AG09309 (cell line): ENCODE data around the gene TBC1D22A.
"Not testable (repeated sequence)": the region's sequence is repeated elsewhere in the genome, so short reads cannot be mapped to it uniquely, and the experiment has no call there.

ENCODE experiments used
- DNase-seq: peaks from one replicate; pipeline ENCODE4 v3.0.0-alpha.2; 2010; ENCODE audit warnings: low read depth
- H3K4me3 ChIP-seq: 2 replicates; pipeline ENCODE4 v1.5.1; 2011; ENCODE audit warnings: mild to moderate bottlenecking, low read depth, low read length, moderate library complexity; ENCODE audit not compliant: control insufficient read depth
- TF ChIP-seq, protein P1 (sequence below): IDR thresholded peaks from 2 replicates; pipeline ENCODE4 v1.5.1; 2011; ENCODE audit warnings: mild to moderate bottlenecking, low read depth, low read length, inconsistent platforms; ENCODE audit not compliant: insufficient read depth, control insufficient read depth; ENCODE audit errors: missing control alignments

TBC1D22A gene

DNA sequence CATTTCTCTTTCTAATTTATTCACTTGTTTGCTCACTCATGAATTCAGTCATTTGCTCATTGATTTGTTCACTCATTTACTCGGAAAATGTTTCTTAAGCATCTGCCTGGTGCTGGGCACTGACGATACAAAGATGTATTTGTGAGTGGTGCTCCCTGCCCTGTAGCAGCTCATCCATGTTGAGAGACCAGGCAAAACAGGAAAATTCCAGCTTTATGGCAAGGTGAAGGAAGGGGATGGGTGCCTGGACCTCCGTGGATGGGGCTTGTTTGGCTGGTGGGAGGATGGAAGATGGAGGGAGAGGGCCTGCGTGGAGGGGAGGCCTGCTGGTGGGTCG is 53.1 kb downstream of the TBC1D22A start:
- no peak overlapping the region for H3K4me3 ChIP-seq
- DNase-seq, result no peak
- TF ChIP-seq, protein P1, sequence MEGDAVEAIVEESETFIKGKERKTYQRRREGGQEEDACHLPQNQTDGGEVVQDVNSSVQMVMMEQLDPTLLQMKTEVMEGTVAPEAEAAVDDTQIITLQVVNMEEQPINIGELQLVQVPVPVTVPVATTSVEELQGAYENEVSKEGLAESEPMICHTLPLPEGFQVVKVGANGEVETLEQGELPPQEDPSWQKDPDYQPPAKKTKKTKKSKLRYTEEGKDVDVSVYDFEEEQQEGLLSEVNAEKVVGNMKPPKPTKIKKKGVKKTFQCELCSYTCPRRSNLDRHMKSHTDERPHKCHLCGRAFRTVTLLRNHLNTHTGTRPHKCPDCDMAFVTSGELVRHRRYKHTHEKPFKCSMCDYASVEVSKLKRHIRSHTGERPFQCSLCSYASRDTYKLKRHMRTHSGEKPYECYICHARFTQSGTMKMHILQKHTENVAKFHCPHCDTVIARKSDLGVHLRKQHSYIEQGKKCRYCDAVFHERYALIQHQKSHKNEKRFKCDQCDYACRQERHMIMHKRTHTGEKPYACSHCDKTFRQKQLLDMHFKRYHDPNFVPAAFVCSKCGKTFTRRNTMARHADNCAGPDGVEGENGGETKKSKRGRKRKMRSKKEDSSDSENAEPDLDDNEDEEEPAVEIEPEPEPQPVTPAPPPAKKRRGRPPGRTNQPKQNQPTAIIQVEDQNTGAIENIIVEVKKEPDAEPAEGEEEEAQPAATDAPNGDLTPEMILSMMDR, result no peak

GRCh38 chr22:46815896-46816731 is 53.7 kb downstream of the TBC1D22A start:
- no peak for DNase-seq
- TF ChIP-seq, protein P1, result no peak
- no peak overlapping the region for H3K4me3 ChIP-seq

DNA sequence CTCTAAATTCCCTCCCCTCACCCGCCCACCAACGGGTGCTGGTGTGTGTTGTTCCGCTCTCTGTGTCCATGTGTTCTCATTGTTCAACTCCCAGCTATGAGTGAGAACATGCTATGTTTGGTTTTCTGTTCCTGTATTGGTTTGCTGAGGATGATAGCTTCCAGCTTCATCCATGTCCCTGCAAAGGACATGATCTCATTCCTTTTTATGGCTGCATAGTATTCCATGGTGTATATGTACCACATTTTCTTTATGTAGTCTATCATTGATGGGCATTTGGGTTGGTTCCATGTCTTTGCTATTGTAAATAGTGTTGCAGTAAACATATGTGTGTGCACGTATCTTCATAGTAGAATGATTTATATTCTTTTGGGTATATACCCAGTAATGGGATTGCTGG is 54.9 kb downstream of the TBC1D22A start:
- not testable (repeated sequence) for H3K4me3 ChIP-seq, DNase-seq

- DNase-seq, result no peak
- no peak overlapping the region for H3K4me3 ChIP-seq
- TF ChIP-seq, protein P1, result no peak
These were observed 60.8 kb downstream of the TBC1D22A start for GRCh38 chr22:46823248-46823647.

DNA sequence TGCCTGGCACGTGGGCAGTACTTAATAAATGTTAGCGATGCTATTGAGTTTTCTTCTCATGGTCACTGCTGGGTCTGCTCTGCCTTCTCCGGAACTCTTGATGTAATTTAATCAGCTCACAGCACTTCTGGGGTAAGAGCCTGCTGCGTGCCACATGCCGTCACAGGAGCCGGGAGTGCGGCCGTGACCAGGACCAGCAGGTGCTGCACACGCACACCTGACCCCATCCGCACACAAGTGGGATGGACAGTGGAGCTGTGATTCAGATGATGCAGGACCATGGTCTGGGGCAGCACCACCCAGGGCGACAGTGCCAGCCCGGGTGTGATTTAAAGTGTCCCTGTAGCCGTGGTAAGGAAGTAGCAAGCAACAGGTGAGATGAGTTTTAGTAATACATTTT is 61.2 kb downstream of the TBC1D22A start:
- TF ChIP-seq, protein P1, result no peak
- no peak overlapping the region for H3K4me3 ChIP-seq
- no peak for DNase-seq

DNA sequence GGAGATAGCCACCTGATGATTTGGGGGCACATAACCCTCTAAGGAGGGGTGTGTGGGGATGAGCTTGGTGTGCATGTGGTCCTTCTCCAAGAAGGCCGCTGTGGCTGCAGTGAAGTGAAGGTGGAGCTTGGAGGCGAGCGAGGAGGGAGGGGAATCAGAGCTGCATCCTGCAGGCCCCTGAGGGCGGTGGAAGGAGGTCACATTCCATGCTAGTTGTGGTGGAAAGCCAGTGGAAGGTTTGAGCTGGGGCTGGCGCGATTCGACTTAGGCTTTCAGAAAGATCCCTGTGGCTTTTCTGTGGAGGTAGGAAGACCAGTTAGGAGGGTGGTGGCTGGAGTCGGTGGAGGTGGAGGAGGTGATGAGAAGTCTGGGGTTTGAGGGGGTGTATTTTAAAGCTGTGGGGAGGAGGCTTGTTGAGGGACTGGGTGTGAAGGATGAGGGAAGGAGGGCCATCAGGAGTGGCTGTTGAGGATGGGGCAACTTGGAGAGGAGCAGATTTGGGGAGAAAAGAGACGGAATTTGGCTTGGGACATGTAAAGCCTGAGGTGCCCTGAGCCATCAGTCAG is 62.0 kb downstream of the TBC1D22A start:
- no peak overlapping the region for H3K4me3 ChIP-seq
- no peak for DNase-seq
- TF ChIP-seq, protein P1, result no peak

DNA sequence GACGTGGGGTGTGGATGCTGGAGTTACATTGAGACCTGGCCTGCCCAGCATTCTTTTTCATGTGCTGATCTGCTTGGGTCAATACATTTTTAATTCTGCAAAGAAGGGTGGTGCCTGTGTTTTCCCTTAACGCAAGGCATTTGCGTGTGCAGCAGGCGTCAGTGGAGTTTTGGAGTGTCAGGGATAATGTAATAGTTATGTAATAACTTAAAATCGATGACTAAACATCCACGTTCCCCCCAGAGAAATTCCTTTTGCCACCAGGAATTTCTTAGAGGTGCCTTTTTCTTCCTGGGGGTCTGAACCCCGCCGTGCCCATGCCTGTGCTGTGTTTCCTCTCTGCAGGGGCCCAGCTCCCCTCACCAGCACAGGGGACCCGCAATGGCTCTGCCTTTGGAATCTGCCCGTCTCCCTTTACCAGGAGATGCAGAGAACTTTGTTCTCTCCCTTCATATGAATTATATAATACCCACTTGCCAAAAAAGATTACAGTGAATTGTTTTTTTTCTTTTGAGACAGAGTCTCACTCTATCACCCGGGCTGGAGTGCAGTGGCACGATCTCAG is 62.6 kb downstream of the TBC1D22A start:
- no peak overlapping the region for H3K4me3 ChIP-seq
- no peak for DNase-seq
- TF ChIP-seq, protein P1, result no peak
